KOPT-K1 (cell line): ENCODE results near the gene RNF144A.

Source experiments
- H3K27ac ChIP-seq: fragments of 200-600 bp; sonication (generic); 2 replicates; pipeline ENCODE4 v1.5.1; 2016; ENCODE audit warnings: antibody characterized with exemption, mild to moderate bottlenecking, low read depth, low read length; ENCODE audit not compliant: poor library complexity, severe bottlenecking
- H3K36me3 ChIP-seq: fragments of 200-600 bp; sonication (generic); 2 replicates; pipeline ENCODE4 v1.5.1; 2017; ENCODE audit warnings: antibody characterized with exemption, mild to moderate bottlenecking, low read length, moderate library complexity; ENCODE audit not compliant: insufficient read depth
- H3K9me3 ChIP-seq: fragments of 200-600 bp; sonication (generic); 2 replicates; pipeline ENCODE4 v1.5.1; 2017; ENCODE audit warnings: antibody characterized with exemption, low read length, mild to moderate bottlenecking; ENCODE audit not compliant: insufficient read depth, poor library complexity, severe bottlenecking

The RNF144A gene

DNA sequence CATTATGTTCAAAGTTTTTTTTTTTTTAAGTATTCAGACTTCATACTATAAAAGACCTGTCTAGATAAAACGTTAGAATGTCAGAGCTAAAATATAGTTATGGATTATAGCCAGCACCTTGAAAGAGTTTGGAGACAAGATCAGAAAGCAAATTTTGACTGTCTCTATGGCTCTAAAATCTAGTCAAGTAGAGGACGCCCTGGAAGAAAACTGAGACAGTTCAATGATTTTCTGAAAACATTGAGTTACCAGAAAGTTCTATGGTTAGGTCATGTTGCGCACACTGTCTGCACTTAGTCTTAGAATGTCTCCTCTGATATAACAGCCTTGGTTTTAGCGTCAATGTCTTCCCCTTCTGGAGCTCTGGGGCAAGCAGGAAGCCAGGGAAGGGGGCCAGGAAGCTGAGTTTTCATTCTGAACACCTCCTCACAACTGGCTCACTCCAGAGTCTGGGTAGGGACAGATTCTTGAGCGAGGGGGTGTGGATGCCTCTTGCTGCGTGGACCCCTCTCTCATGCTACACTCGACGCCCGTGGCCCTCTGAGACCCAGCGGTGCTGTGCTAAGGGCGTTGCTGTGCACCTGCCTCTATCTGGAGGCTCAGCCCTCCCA lies 99.5 kb downstream of the RNF144A start:
- peaks cover 70% of the 10 kb centered on the region for H3K36me3 ChIP-seq
- H3K9me3 ChIP-seq, result no peaks in the 10 kb centered on the region
- H3K27ac ChIP-seq, result no peak overlapping the region

DNA sequence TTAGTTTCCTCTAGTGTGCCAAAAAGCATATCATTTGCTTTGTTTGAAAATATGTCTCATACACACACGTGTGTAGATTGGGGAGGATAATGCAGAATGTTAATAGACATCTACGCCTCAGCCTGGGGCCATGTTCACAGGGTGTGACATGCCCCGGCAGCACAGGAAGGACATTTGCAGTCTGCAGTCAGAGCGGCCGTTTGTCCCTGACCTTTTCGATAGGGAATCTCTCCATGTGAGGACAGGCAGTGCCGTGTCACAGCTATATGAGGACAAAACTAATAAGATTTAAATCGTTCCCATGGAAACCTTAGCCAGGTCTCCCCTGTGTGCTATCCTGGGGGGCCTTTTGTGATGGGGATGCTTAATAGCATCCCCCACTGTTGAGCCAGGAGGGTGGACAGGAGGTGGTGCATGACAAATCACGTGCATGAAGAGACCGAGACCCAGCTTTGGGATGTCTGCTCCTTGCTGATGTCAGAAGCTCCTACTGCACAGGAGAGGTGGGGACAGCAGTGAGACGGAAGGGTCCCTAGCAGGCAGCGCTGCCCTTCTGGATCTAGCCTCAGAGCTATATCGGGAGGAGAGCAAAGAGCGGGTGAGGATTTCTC lies 100.6 kb downstream of the RNF144A start:
- H3K36me3 ChIP-seq, result peaks cover 75% of the 10 kb centered on the region
- no peaks in the 10 kb centered on the region for H3K9me3 ChIP-seq
- no peak overlapping the region for H3K27ac ChIP-seq

DNA sequence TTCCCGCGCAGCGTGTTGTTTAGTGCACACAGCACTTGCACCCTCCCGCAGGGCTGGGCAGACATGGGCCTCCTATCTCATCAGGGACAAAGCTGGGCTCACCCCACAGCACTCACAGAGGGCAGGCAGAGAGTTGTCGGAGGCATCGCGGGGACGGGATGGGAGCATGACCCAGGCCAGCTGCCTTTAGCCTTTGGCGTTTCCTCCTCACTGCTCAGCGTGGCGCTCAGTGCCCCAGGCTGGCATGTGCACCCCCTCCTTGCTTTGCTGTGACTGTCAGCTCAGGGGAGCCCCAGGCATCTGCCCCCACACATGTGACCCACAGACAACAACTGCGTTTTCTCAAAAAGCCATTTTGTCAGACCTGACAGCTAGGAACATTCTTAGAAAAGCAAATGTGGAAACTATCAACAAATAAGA lies 101.1 kb downstream of the RNF144A start:
- peaks cover 80% of the 10 kb centered on the region for H3K36me3 ChIP-seq
- no peak overlapping the region for H3K27ac ChIP-seq

DNA sequence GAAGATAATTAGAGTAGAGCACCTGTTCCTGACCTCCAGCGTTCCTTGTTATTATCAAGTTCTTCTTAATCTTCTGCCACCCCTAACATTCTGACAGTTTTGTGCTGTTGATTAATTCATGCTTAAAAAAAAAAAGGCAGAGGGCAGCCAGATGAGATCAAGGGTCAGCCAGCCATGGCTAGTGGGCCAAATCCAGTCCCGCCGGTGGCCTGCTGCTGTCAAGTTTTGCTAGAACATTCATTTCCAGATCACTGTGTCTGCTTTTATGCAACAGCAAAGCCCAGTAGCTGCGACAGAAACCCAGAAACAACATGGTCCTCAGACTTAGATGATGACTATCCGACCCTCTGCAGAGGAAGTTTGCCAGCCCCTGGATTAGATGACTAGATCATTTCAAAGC lies 101.6 kb downstream of the RNF144A start:
- Histone ChIP-seq H3K27ac (no peak overlapping the region), H3K36me3 (peaks cover 85% of the 10 kb centered on the region), H3K9me3 (no peaks in the 10 kb centered on the region)

More for the DNA sequence above, 101.1 kb downstream of the RNF144A start:
- H3K9me3 ChIP-seq, result no peaks in the 10 kb centered on the region

DNA sequence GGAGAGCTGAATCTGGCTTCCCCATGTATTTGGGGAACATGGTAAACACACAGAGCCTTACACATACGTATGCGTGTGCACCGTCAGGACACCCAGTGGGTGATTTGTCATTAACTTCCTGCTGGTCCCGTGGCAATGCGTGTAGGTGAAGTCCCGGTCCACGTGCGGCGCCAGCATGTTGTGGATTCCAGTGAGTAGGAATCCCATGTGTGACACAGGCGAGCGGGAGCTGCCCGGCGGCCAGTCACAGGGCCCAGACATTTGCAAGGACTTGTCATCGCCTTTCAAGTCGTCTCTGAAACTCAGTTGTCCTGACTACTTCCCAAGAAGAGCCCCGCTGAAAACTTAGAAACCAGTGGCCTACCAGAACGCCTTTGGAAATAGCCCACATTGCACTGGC lies 102.0 kb downstream of the RNF144A start:
- H3K27ac ChIP-seq, result no peak overlapping the region
- H3K36me3 ChIP-seq, result peaks cover 89% of the 10 kb centered on the region
- no peaks in the 10 kb centered on the region for H3K9me3 ChIP-seq

DNA sequence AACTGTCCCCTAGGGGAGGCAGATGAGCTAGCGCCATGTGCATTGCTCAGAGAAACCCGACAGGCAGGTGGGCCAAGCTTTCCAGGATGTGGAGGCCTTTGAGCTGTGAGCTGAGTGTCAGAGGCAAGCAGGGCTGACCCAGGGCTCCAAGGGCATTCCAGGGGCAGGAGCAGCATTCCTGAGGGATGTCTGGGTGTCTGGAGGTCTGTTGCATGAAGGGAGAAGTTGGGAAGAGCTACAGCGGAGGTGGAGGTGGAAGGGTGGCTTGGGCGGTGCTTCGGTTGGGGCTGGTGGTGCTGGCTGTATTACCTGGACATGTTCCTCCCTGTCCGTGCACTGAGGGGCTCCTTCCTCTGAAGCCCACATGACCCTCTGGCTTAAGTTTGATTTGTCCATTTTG lies 102.8 kb downstream of the RNF144A start:
- H3K27ac ChIP-seq, result no peak overlapping the region
- H3K9me3 ChIP-seq, result no peaks in the 10 kb centered on the region
- peaks cover 91% of the 10 kb centered on the region for H3K36me3 ChIP-seq

DNA sequence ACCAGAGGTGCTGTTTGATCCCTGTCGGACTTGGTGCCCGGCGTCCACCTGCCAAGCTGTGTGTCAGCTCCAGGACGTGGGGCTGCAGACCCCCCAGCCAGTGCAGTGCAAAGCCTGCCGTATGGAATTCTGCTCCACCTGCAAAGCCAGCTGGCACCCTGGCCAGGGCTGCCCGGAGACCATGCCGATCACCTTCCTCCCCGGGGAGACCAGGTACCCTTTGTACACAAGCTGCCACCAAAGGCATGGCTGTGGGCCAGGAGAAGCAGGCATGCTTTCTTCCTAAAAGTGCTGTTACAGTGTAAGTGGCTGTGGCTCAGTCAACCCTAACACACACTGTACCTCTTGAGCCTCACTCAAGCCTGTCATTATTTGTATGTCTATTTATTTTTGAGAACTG lies 103.3 kb downstream of the RNF144A start:
- no peaks in the 10 kb centered on the region for H3K9me3 ChIP-seq
- no peak overlapping the region for H3K27ac ChIP-seq
- H3K36me3 ChIP-seq, result peaks cover 91% of the 10 kb centered on the region

DNA sequence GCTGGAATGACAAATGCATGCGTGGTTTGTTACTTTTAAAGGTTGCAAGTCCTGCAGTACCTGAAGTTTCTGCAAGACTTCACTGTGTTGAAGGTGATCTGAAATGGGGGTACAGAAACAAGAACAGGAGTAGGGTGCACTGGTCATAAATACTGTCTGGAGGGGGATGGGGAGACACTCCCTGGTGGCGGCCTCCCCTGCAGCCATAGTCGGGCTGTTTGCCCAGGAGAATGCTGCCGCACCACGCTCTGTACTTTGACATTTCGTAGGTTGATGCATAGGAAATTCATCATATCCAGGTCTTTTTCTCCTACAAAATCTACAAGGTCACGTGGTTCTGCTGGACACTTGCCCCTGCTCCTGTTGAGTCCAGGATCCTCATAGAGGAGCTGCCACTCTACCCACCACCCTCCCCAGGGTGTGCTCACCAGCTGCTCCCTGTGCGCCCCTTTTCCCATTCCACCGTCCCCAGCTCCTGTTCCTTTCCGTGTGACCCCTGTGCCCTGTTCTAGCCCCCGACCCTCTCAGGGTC lies 103.8 kb downstream of the RNF144A start:
- Histone ChIP-seq H3K9me3 (no peaks in the 10 kb centered on the region), H3K36me3 (peaks cover 91% of the 10 kb centered on the region), H3K27ac (no peak overlapping the region)

DNA sequence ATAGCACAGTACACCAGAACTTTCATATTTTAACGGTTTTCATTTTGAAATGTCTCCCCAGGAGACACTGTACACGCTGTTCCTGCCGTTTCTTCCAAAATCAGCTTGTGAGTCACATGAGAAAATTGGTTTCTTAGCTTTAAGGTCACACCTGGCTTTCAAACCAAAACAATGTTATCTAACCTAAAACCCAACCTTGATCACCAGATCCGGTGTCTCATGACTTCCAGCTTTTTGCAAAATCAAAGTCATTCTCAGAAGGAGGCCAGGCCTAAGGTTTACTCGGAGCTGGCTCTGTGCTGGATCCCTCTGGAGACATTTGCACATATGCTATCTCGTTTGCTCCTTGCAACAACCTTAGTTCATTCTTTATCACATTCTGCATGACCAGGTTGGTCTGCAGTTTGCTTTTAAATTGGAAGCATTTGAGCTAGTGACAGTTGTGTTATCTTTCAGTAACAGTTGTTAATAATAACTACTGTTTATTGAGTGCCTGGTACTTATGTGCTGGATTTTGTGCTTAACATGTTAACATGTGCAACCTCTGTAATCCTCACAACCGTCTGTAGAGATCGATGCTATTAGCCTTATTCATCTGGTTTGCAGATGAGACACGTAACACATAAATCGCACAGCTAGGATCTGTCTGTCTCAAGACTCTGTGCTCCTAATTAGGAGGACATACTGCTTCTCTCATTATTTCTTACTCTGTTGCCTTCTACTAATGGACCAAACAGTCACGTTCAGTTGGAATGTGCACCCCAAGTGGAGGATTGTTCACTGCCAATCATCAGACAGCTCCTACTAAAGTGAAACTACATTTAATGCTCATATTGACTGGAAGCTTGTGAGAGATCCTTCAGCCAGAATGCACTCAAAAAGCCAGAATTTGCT lies 105.5 kb downstream of the RNF144A start:
- peaks cover 96% of the 10 kb centered on the region for H3K36me3 ChIP-seq
- no peaks in the 10 kb centered on the region for H3K9me3 ChIP-seq
- no peak overlapping the region for H3K27ac ChIP-seq

DNA sequence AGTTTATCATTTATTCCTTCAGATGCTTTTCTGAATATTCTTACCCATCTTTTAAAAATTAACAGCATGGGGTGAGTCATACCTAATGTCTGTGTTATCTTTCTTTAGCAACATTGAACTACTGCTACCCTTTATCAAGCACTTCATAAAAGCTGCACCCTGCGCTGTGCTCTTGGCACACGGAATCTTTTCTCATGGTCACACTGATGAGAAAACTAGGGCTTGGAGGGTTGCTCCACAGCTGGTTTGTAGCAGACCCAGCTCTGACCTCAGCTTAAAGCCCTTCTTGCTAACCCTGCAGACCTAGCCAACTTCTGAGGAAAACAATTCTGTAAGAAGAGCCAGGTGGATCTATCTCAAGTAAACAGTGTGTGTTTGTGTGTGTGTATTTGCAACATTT lies 106.3 kb downstream of the RNF144A start:
- H3K36me3 ChIP-seq, result peaks cover 96% of the 10 kb centered on the region
- H3K27ac ChIP-seq, result no peak overlapping the region

DNA sequence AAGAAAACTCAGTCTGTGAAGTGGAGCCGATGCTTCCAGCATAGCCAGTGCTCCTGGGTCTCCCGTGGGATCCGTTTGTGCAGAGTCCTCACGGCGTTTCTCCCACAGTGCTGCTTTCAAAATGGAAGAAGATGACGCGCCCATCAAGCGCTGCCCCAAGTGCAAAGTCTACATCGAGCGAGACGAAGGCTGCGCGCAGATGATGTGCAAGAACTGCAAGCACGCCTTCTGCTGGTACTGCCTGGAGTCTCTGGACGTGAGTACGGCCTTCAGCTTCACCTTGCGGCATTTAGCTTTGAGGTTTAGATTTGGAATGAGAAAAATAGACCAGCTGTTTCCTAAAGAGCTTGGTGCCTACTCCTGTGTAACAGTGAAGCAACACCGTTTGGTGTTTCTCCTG lies 107.0 kb downstream of the RNF144A start:
- peaks cover 96% of the 10 kb centered on the region for H3K36me3 ChIP-seq
- H3K9me3 ChIP-seq, result no peaks in the 10 kb centered on the region
- no peak overlapping the region for H3K27ac ChIP-seq

More for the DNA sequence above, 106.3 kb downstream of the RNF144A start:
- no peaks in the 10 kb centered on the region for H3K9me3 ChIP-seq

DNA sequence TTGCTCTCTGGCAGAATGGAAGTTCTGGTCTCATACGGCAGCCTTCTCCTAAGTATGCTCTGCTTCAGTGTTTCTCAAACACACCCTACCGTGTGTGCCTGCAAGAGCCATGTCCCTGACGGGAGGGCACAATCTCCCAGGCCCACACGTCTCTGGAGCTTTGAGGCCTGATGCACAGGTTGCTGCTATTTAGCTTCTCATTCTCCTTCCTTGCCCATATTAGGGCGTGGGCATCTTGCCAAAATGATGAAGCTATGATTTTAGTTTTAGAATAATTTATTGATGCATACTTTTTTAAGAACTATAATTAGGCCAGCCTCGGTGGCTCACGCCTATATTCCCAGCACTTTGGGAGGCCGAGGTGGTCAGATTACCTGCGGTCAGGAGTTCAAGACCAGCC lies 107.9 kb downstream of the RNF144A start:
- peaks cover 96% of the 10 kb centered on the region for H3K36me3 ChIP-seq
- H3K27ac ChIP-seq, result no peak overlapping the region
- H3K9me3 ChIP-seq, result no peaks in the 10 kb centered on the region

DNA sequence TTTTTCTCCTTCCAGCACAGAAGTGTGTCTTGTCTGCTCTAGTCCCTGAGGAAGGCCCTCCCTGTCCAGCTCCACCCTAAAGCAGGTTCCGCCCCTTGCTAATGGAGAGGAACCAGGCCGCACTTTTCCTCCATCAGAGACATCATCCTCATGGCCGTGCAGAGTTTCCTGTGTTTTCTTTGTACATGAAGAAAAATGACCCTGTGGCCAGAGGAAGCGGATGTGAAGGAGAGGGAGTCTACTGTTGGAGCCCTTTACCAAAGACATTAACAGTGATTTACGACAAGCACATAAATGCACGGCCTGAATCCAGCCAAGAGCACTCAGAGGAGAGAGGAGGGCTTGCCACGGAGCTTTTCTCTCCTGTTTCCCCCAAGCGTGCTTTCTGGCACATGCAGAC lies 109.5 kb downstream of the RNF144A start:
- no peaks in the 10 kb centered on the region for H3K9me3 ChIP-seq
- H3K27ac ChIP-seq, result no peak overlapping the region
- peaks cover 96% of the 10 kb centered on the region for H3K36me3 ChIP-seq

DNA sequence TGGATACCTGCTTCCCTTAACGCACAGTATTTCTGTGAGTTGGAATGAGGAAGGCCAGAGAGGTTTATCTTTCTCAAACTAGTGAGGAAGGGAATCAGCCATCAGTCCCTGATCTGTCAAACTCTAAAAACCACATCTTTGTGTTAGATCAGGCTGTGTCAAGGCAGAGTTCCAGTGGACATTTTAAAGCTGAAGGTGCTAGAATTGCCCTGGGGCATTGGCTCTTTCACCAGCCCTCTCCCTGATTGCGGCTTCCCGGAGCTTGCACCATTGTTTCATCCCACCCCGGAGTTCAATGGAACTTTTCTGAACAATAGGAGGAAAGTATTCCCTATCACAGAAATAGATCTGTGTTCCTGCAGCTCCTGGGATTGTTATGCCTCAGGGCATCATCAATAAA lies 110.2 kb downstream of the RNF144A start:
- no peak overlapping the region for H3K27ac ChIP-seq
- no peaks in the 10 kb centered on the region for H3K9me3 ChIP-seq
- H3K36me3 ChIP-seq, result peaks cover 96% of the 10 kb centered on the region

DNA sequence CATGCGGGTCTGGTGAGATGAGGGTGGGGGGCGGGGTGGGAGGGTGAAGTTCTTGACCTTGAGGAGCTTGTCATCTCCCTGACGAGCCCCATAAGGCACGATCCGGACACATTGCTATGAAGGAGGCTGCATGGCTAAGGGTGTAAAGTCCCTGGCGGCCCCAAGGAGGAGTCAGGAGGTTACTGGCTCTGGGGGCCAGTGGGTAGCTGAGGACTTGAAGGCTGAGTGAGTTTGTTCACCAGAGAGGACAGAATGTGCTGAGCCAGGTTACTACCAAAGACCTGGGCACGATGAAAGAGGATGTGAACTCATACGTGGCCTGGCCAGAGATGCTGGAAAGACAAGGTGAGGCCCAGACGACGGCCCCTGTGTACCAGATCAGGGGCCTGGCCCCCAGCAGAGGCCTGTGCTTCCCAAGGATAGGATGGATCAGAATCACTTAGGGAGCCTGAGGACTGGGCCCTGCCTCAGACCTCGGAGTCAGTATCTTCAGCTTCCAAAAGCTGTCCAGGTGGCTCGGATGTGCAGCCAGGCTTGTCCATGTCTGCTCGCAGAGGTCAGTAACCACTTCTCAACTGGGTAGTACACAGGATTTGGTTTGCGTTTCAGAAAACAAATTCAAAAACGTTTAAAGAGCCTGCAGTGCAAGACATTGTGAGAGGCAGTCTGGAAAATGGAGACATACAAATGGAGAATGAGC lies 110.9 kb downstream of the RNF144A start:
- peaks cover 96% of the 10 kb centered on the region for H3K36me3 ChIP-seq
- no peaks in the 10 kb centered on the region for H3K9me3 ChIP-seq
- no peak overlapping the region for H3K27ac ChIP-seq
